NCI-H345 treated with DMSO at 0.1 percent for 48 hours (cell line): Measurements from ENCODE around the gene MBTD1.
"Not testable (repeated sequence)": the region's sequence is repeated elsewhere in the genome, so short reads cannot be mapped to it uniquely, and the experiment has no call there.

ENCODE experiments used
- DNase-seq: peaks from one replicate; lab custom pipeline; 2025; ENCODE audit not compliant: unreplicated experiment; lab: John Stamatoyannopoulos, UW

The MBTD1 gene

GRCh38 chr17:51191895-51192294 is 68.0 kb downstream of the MBTD1 start:
- DNase-seq: no peak

- DNase-seq: no peak
These were observed 70.2 kb downstream of the MBTD1 start for GRCh38 chr17:51189628-51190027.

GRCh38 chr17:51189162-51189561 is 70.7 kb downstream of the MBTD1 start:
- no peak for DNase-seq

- no peak for DNase-seq
These were observed 71.5 kb downstream of the MBTD1 start for GRCh38 chr17:51188271-51188833.

GRCh38 chr17:51185763-51186332 is 74.0 kb downstream of the MBTD1 start:
- no peak for DNase-seq

- DNase-seq: no peak
These were observed 75.7 kb downstream of the MBTD1 start for GRCh38 chr17:51184124-51184523.

GRCh38 chr17:51180486-51180885 is 79.4 kb downstream of the MBTD1 start:
- DNase-seq: no peak

- not testable (repeated sequence) for DNase-seq
These were observed 87.8 kb downstream of the MBTD1 start for GRCh38 chr17:51172030-51172429.

GRCh38 chr17:51170736-51171135 is 89.1 kb downstream of the MBTD1 start:
- no peak for DNase-seq

GRCh38 chr17:51169340-51169739 is 90.5 kb downstream of the MBTD1 start:
- no peak for DNase-seq

GRCh38 chr17:51166987-51167931 is 92.6 kb downstream of the MBTD1 start:
- no peak for DNase-seq

GRCh38 chr17:51166198-51166986 is 93.5 kb downstream of the MBTD1 start, which contains the start of gene NME2:
TSS of gene NME2 (plus strand) at chr17:51166411. CDS start at chr17:51166831, 420 bp downstream.
- DNase-seq: peak; percentile 58

- no peak for DNase-seq
These were observed 94.1 kb downstream of the MBTD1 start for GRCh38 chr17:51165680-51166197.

- DNase-seq: no peak
These were observed 94.8 kb downstream of the MBTD1 start for GRCh38 chr17:51164911-51165679.

GRCh38 chr17:51161541-51161940 is 98.3 kb downstream of the MBTD1 start:
- no peak for DNase-seq

GRCh38 chr17:51159604-51160003 is 100.2 kb downstream of the MBTD1 start:
- DNase-seq: no peak

GRCh38 chr17:51155416-51155815 is 104.4 kb downstream of the MBTD1 start:
- no peak for DNase-seq

- no peak for DNase-seq
These were observed 105.7 kb downstream of the MBTD1 start for GRCh38 chr17:51154176-51154575.

GRCh38 chr17:51153210-51154072 is 106.4 kb downstream of the MBTD1 start, which contains the start of gene NME1:
TSS of gene NME1 (plus strand) at chr17:51153559. CDS start at chr17:51155655, 2,096 bp downstream.
- peak; percentile 95 for DNase-seq
